Suprapubic skin (tissue), 4 donors: Measurements from ENCODE around the gene FBXO36. TPM values are rescaled to one million over a fixed set of nuclear protein-coding genes. Genes with fewer than 3 reads are reported as not detected.

Source experiments
- DNase-seq, 2 donors: peaks; one replicate each; pipeline ENCODE4 v3.0.0-alpha.2; 2019; ENCODE audit warnings: low spot score in 2 of 2
- H3K27ac ChIP-seq: fragments of 200-600 bp; sonication (generic); one replicate; pipeline ENCODE4 v1.5.1; 2019
- H3K27me3 ChIP-seq: fragments of 200-600 bp; sonication (generic); one replicate; pipeline ENCODE4 v1.5.1; 2019
- H3K36me3 ChIP-seq: fragments of 200-600 bp; sonication (generic); one replicate; pipeline ENCODE4 v1.5.1; 2019
- H3K4me1 ChIP-seq: fragments of 200-600 bp; sonication (generic); one replicate; pipeline ENCODE4 v1.5.1; 2019
- H3K4me3 ChIP-seq: fragments of 200-600 bp; sonication (generic); one replicate; pipeline ENCODE4 v1.5.1; 2019; ENCODE audit warnings: mild to moderate bottlenecking
- H3K9me3 ChIP-seq: fragments of 200-600 bp; sonication (generic); one replicate; pipeline ENCODE4 v1.5.1; 2019
- EP300 ChIP-seq: sonication (generic); formaldehyde crosslinking; IDR thresholded peaks from one replicate; pipeline ENCODE4 v1.6.1; 2017; ENCODE audit warnings: antibody characterized with exemption
- POLR2A ChIP-seq, 2 donors: fragments of 450-650 bp; IDR thresholded peaks; one replicate each; pipeline ENCODE4 v1.6.1; 2017; ENCODE audit warnings: antibody characterized with exemption in 2 of 2, mild to moderate bottlenecking in 2 of 2, moderate library complexity in 2 of 2
- POLR2AphosphoS5 ChIP-seq, 3 donors: sonication (generic); formaldehyde crosslinking; IDR thresholded peaks; one replicate each; pipeline ENCODE4 v1.6.1; 2017; ENCODE audit warnings: antibody characterized with exemption in 3 of 3
- WGBS: methylation state at CpG from one replicate; pipeline ENCODE4 v1.1.5; 2018; 5-methylcytosine and 5-hydroxymethylcytosine counted together
- total RNA-seq, 4 donors: library from RNA; depleted of rRNA; stranded (reverse); fragments of >200 nt; gene quantifications; one replicate each; pipeline ENCODE4 v1.1.0, GENCODE V29; 2016
- TF ChIP-seq, protein P1 (sequence below), 2 donors: fragments of 200-600 bp in 1 of 2; fragments of 450-650 bp in 1 of 2; sonication (generic) in 1 of 2; IDR thresholded peaks; one replicate each; pipeline ENCODE4 v1.5.1; 2016 to 2019; ENCODE audit warnings: antibody characterized with exemption in 2 of 2, mild to moderate bottlenecking in 1 of 2, moderate library complexity in 1 of 2

Gene FBXO36
- total RNA-seq, 4 donors from 2014 or later: 4.5 to 8.4 (median 5.9) TPM

DNA sequence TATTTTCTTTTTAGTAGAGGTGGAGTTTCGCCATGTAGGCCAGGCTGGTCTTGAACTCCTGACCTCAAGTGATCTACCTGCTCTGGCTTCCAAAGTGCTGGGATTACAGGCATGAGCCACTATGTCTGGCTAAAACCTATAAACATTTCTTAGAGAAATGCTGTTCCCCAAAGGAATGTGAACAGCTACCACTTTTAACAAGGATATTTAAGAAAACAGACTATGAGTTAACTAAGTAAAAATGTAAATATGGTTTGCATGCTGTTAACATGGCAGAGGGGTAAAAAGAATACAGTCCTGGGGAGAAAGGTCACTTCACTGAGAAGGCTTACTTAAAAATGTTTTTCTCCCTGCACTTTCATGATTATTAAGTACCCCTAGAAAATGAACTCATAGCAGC is 89.3 kb downstream of the FBXO36 start:
- no peaks in the 10 kb centered on the region for H3K4me1 ChIP-seq
- H3K36me3 ChIP-seq: no peaks in the 10 kb centered on the region
- WGBS: 100% methylated on average over 1 of the region's 1 CpG
- no peak overlapping the region for H3K27ac ChIP-seq
- H3K27me3 ChIP-seq: no peaks in the 10 kb centered on the region
- no peak for TF ChIP-seq EP300
- TF ChIP-seq, protein P1, sequence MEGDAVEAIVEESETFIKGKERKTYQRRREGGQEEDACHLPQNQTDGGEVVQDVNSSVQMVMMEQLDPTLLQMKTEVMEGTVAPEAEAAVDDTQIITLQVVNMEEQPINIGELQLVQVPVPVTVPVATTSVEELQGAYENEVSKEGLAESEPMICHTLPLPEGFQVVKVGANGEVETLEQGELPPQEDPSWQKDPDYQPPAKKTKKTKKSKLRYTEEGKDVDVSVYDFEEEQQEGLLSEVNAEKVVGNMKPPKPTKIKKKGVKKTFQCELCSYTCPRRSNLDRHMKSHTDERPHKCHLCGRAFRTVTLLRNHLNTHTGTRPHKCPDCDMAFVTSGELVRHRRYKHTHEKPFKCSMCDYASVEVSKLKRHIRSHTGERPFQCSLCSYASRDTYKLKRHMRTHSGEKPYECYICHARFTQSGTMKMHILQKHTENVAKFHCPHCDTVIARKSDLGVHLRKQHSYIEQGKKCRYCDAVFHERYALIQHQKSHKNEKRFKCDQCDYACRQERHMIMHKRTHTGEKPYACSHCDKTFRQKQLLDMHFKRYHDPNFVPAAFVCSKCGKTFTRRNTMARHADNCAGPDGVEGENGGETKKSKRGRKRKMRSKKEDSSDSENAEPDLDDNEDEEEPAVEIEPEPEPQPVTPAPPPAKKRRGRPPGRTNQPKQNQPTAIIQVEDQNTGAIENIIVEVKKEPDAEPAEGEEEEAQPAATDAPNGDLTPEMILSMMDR (IDR thresholded peaks at IDR 0.05): no peak
- no peak for TF ChIP-seq POLR2AphosphoS5 (IDR thresholded peaks at IDR 0.05)
- no peak for TF ChIP-seq POLR2A (IDR thresholded peaks at IDR 0.05)
- H3K9me3 ChIP-seq: no peaks in the 10 kb centered on the region
- no peak for DNase-seq
- no peak overlapping the region for H3K4me3 ChIP-seq

DNA sequence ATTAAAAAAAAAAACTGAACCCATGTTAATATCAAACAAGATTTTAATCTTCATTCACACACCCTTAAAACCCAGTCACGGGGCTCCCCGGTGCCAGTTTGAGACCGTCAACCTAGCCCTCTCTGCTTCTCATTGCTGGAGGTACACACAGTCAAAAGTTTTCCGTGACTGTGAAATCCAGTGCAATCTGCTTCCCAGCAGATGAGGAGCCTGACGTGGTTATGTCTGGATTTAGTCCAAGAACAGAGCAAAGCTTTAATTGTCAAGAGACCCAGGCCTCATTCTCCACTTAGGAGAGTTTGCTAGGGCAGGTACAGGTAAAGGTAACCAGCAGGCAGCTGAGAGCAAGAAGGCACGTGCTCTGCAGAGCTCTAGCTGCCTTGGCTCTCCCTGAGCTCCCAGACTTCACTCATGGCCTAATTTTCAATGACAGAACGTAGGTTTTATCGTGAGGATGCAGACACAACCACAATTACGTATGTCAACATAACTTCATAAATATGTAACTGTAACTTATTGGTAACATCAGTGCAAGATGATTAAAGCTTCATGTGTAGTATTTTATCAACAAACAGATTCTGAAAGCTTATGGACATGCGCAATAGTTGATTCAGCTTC is 90.1 kb downstream of the FBXO36 start:
- no peak overlapping the region for H3K4me3 ChIP-seq
- 87% methylated on average over 10 of the region's 10 CpGs for WGBS
- no peak overlapping the region for H3K27ac ChIP-seq
- no peak for DNase-seq
- no peak for TF ChIP-seq EP300
- no peaks in the 10 kb centered on the region for H3K36me3 ChIP-seq
- no peaks in the 10 kb centered on the region for H3K27me3 ChIP-seq
- no peaks in the 10 kb centered on the region for H3K4me1 ChIP-seq
- H3K9me3 ChIP-seq: no peaks in the 10 kb centered on the region

DNA sequence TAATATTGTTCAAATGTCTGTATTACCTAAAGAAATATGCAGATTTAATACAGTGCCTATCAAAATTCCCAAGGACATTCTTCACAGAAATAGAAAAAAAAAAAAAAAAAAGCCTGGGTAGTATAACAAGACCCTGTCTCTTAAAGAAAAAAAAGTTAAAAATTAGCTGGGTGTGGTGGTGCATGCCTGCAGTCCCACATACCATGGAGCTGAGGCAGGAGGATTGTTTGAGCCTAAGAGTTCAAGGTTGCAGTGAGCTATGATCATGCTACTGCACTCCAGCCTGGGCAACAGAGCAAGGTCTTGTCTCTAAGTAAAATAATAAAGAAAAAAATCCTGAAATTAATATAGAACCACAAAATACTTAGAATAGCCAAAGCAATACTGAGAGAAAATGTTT is 94.5 kb downstream of the FBXO36 start:
- no peaks in the 10 kb centered on the region for H3K27me3 ChIP-seq
- TF ChIP-seq, protein P1 (IDR thresholded peaks at IDR 0.05): no peak
- TF ChIP-seq POLR2AphosphoS5 (IDR thresholded peaks at IDR 0.05) (no peak), EP300 (no peak), POLR2A (IDR thresholded peaks at IDR 0.05) (no peak)
- H3K9me3 ChIP-seq: no peaks in the 10 kb centered on the region
- no peak for DNase-seq
- H3K36me3 ChIP-seq: no peaks in the 10 kb centered on the region
- no peak overlapping the region for H3K4me3 ChIP-seq
- no peak overlapping the region for H3K27ac ChIP-seq
- no peaks in the 10 kb centered on the region for H3K4me1 ChIP-seq

DNA sequence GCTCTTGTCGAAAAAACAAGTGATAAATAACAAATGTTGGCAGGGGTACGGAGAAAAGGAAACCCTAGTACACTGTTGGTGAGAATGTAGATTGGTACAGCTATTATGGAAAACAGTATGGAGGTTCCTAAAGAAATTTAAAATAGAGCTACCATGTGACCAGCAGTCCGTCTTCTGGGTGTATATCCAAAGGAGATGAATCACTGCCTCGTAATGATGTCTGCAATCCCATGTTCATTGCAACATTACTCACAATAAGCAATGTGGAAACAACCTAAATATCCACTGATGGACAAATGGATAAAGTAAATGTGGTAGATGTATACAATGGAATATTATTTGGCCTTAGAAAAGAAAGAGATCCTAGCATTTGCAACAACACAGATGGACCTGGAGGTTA is 95.8 kb downstream of the FBXO36 start:
- H3K4me1 ChIP-seq: no peaks in the 10 kb centered on the region
- no peak for TF ChIP-seq EP300
- TF ChIP-seq, protein P1 (IDR thresholded peaks at IDR 0.05): no peak
- no peak for TF ChIP-seq POLR2A (IDR thresholded peaks at IDR 0.05)
- TF ChIP-seq POLR2AphosphoS5 (IDR thresholded peaks at IDR 0.05): no peak
- no peaks in the 10 kb centered on the region for H3K27me3 ChIP-seq
- no peak overlapping the region for H3K27ac ChIP-seq
- H3K4me3 ChIP-seq: no peak overlapping the region
- H3K9me3 ChIP-seq: no peaks in the 10 kb centered on the region
- DNase-seq: no peak
- H3K36me3 ChIP-seq: no peaks in the 10 kb centered on the region
- WGBS: 62% methylated on average over 4 of the region's 4 CpGs

DNA sequence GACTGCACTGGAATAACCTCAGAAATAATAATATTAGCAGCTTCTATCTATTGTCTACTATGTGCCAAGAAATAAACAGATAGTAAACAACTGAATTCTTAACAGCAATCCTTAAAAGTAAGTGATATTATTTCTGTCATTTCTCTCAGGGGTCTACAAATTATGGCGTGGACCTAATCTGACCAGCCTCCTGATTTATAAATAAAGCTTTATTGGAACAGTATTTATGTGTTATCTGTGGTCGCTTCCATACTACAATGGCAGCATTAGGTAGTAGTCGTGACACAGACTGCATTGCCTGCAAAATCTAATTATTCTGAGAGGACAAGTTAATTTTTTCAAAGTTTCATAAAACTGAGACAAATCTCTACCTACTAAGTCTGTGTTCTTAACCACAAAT is 97.4 kb downstream of the FBXO36 start:
- Histone ChIP-seq H3K4me3 (no peak overlapping the region), H3K27me3 (no peaks in the 10 kb centered on the region), H3K36me3 (no peaks in the 10 kb centered on the region), H3K27ac (no peak overlapping the region), H3K9me3 (no peaks in the 10 kb centered on the region), H3K4me1 (no peaks in the 10 kb centered on the region)
- TF ChIP-seq, protein P1 (IDR thresholded peaks at IDR 0.05): no peak
- no peak for TF ChIP-seq POLR2AphosphoS5 (IDR thresholded peaks at IDR 0.05)
- TF ChIP-seq POLR2A (IDR thresholded peaks at IDR 0.05): no peak
- no peak for TF ChIP-seq EP300
- no peak for DNase-seq
- 89% methylated on average over 3 of the region's 3 CpGs for WGBS

DNA sequence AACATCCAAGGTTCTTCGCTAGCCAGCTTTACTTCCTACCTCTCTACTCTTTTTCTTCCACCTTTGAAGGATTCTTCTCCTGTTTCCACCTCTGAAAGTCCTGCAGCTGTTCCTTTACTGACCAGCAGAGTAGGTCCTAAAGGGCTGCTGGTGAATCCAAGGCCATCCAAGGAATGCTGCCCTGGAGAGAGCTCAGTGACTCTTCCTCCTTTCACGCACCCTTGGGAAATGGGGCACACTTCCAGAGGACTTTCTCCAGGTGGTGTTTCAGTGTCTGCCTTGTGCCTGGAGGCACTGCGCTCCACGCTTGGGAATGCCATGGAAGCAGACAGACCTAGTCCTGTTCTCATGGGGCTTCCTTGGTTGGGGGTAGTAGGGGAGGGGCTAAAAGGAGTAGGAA is 101.0 kb downstream of the FBXO36 start:
- Histone ChIP-seq H3K9me3 (no peaks in the 10 kb centered on the region), H3K27ac (no peak overlapping the region), H3K36me3 (no peaks in the 10 kb centered on the region), H3K27me3 (no peaks in the 10 kb centered on the region), H3K4me1 (no peaks in the 10 kb centered on the region), H3K4me3 (no peak overlapping the region)
- no peak for DNase-seq
- TF ChIP-seq, protein P1 (IDR thresholded peaks at IDR 0.05): no peak
- TF ChIP-seq POLR2A (IDR thresholded peaks at IDR 0.05): no peak
- TF ChIP-seq POLR2AphosphoS5 (IDR thresholded peaks at IDR 0.05): no peak
- TF ChIP-seq EP300: no peak
- 98% methylated on average over 4 of the region's 4 CpGs for WGBS
